Neural progenitor cell (in vitro differentiated cells): ENCODE results near the gene TFF2.

Experiments
- CTCF ChIP-seq: fragments of 200-600 bp; sonication (generic); IDR thresholded peaks from 2 replicates; pipeline ENCODE4 v1.5.1; 2017; ENCODE audit warnings: antibody characterized with exemption, mild to moderate bottlenecking
- EZH2 ChIP-seq: fragments of 200-600 bp; sonication (generic); IDR thresholded peaks from 2 replicates; pipeline ENCODE4 v1.6.1; 2017; ENCODE audit warnings: antibody characterized with exemption, mild to moderate bottlenecking, moderate library complexity
- EZH2phosphoT487 ChIP-seq: fragments of 200-600 bp; sonication (generic); IDR thresholded peaks from 2 replicates; pipeline ENCODE4 v1.6.1; 2017; ENCODE audit warnings: antibody characterized with exemption

GRCh38 chr21:42351626-42352440 is 1.0 kb upstream of the TFF2 start:
- no peak for TF ChIP-seq CTCF
- TF ChIP-seq EZH2, result no peak
- TF ChIP-seq EZH2phosphoT487, result no peak
